Peyer's patch (tissue), 4 donors: ENCODE measurements around the gene PSRC1.

Experiments used
- CTCF ChIP-seq, 6 experiments: fragments of 450-650 bp in 4 of 6; fragments of 200-600 bp in 2 of 6; sonication (generic) in 1 of 6; IDR thresholded peaks; one replicate each; pipeline ENCODE4 v1.5.1; 2017 to 2019; ENCODE audit warnings: antibody characterized with exemption in 6 of 6, mild to moderate bottlenecking in 3 of 6, moderate library complexity in 1 of 6
- POLR2A ChIP-seq, 2 donors: fragments of 450-650 bp; IDR thresholded peaks; one replicate each; pipeline ENCODE4 v1.5.1; 2017; ENCODE audit warnings: antibody characterized with exemption in 2 of 2, mild to moderate bottlenecking in 2 of 2, moderate library complexity in 2 of 2

DNA sequence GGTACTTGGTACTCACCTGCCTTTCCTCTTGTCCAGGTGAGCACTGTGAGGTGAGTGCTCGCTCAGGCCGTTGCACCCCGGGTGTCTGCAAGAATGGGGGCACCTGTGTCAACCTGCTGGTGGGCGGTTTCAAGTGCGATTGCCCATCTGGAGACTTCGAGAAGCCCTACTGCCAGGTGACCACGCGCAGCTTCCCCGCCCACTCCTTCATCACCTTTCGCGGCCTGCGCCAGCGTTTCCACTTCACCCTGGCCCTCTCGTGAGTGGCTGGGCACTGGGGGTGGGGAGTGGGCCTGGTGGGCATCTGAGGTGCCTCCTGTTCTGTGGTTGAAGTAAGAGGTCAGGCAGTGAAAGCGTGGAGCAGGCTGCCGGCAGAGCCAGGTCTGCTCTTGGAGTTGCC, 21.9 kb downstream of the PSRC1 start:
- TF ChIP-seq CTCF (IDR thresholded peaks at IDR 0.05) (no peak), POLR2A (IDR thresholded peaks at IDR 0.05) (no peak)
